ENCODE measurements around the gene TMA7B.

DNA sequence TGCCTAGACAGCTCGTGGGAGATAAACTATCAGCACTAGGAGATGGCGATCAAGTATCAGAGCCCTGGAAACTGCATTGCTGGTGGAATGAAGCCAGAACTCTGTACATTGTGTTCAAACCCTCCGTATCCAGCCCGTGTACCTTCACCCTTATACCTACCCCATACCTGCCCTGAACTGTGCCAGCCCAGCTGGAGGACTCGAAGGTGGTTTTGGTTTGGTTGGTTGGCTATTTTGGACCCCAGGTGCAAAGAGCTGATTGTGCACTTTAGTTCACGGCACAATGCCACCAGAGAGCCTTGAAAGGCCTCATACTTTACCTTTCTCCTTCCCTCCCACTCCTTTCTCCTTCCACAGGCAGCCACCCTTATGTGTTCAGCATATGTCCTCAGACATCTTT is 50.5 kb downstream of the TMA7B start:
- no peak for TF ChIP-seq GATA3 (IDR thresholded peaks at IDR 0.05; ENCODE audit: low read depth, low read length)
- no peak for TF ChIP-seq GATA2 (IDR thresholded peaks at IDR 0.05; ENCODE audit: low read depth, low read length)

All from SH-SY5Y (cell line).